Measurements from ENCODE around the gene CAPN12.

CAPN12 gene

DNA sequence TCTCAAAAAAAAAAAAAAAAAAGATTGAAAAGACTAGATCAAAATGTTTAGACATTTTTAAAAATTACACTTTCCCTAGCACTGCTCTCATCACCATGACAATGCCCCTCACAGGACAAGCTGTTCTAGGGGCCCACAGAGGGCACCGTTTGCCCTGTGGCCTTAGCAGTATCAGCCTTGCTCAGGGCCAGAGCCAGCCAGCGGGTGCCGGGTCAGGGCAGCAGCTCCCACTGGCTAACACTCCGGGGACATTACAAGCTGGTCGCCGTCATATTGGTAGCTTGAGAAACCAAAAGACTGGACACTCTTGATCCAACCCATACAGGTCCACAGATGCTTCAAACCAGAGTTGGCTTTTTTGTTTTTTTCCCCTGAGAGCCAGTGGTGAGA is 18.0 kb downstream of the CAPN12 start:
- no peak overlapping the region for H3K4me3 ChIP-seq (ENCODE audit: low read depth, low read length)
- no peak for DNase-seq (ENCODE audit: low read depth)
- TF ChIP-seq, protein P1, sequence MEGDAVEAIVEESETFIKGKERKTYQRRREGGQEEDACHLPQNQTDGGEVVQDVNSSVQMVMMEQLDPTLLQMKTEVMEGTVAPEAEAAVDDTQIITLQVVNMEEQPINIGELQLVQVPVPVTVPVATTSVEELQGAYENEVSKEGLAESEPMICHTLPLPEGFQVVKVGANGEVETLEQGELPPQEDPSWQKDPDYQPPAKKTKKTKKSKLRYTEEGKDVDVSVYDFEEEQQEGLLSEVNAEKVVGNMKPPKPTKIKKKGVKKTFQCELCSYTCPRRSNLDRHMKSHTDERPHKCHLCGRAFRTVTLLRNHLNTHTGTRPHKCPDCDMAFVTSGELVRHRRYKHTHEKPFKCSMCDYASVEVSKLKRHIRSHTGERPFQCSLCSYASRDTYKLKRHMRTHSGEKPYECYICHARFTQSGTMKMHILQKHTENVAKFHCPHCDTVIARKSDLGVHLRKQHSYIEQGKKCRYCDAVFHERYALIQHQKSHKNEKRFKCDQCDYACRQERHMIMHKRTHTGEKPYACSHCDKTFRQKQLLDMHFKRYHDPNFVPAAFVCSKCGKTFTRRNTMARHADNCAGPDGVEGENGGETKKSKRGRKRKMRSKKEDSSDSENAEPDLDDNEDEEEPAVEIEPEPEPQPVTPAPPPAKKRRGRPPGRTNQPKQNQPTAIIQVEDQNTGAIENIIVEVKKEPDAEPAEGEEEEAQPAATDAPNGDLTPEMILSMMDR (IDR thresholded peaks at IDR 0.05; ENCODE audit: control insufficient read depth, extremely low read depth, insufficient read depth): no peak

DNA sequence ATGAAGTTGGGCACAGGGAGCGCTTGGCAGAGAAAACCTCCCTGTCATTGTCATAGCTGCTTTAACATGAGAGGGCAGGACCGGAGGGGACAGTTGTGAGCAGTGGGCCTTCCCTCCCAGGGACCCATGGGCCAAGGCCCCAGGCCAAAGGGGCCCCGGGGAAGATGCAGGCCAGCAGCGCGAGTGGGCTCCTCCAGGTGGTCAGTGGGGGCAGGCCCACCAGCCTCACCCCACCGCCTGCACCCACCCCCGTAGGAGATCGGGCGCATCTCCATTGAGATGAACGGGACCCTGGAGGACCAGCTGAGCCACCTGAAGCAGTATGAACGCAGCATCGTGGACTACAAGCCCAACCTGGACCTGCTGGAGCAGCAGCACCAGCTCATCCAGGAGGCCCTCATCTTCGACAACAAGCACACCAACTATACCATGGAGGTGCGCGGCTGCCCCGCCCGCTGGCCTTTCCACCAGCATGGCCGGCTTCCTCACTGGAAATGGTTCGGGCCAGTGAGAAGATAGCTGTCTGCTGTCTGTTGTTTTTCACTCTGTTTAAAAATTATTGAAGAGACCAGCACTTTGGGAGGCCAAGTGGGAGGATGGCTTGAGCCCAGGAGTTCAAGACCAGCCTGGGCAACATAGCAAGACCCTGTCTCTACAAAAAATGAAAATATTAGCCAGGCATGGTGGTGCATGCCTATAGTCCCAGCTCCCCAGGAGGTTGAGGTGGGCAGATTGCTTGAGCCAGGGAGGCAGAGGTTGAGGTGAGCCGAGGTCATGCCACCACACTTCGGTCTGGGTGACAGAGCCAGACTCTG is 18.6 kb downstream of the CAPN12 start:
- no peak for DNase-seq (ENCODE audit: low read depth)
- TF ChIP-seq, protein P1 (IDR thresholded peaks at IDR 0.05; ENCODE audit: control insufficient read depth, extremely low read depth, insufficient read depth): no peak
- H3K4me3 ChIP-seq (ENCODE audit: low read depth, low read length): no peak overlapping the region

DNA sequence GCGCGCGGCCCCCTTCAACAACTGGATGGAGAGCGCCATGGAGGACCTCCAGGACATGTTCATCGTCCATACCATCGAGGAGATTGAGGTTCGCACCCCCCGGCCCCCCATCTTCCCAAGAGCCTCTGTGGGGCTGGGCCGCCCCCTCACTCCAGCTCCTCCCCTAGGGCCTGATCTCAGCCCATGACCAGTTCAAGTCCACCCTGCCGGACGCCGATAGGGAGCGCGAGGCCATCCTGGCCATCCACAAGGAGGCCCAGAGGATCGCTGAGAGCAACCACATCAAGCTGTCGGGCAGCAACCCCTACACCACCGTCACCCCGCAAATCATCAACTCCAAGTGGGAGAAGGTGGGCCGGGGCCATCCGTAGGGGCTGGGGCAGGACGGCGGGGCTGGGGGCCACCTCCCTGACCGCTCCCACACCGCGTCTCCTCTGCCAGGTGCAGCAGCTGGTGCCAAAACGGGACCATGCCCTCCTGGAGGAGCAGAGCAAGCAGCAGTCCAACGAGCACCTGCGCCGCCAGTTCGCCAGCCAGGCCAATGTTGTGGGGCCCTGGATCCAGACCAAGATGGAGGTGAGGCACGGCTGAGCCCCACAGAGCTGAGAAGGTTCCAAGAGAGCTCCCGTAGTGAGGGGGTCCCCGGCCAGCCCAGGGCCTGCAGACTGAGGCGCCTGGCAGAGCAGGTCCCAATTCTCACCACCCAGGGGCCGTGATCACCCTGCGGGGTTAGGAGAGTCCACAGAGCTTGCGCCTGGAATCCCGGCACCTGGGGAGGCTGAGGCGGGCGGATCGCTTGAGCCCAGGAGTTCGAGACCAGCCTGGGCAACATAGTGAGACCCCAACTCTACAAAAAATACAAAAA is 20.1 kb downstream of the CAPN12 start:
- TF ChIP-seq, protein P1 (IDR thresholded peaks at IDR 0.05; ENCODE audit: control insufficient read depth, extremely low read depth, insufficient read depth): no peak
- H3K4me3 ChIP-seq (ENCODE audit: low read depth, low read length): no peak overlapping the region
- no peak for DNase-seq (ENCODE audit: low read depth)

DNA sequence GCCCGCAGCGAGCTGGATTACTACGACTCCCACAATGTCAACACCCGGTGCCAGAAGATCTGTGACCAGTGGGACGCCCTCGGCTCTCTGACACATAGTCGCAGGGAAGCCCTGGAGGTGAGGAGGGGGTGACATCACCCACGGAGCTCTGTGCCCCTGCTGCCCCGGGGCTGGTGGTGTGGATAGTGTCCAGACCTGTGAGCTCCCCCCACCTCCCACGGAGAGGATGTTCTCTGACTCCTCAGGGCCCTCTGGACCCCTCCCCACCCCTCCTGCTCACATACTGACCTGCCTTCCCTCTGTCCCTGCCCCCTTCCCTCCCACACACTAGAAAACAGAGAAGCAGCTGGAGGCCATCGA is 20.7 kb downstream of the CAPN12 start:
- no peak for DNase-seq (ENCODE audit: low read depth)
- TF ChIP-seq, protein P1 (IDR thresholded peaks at IDR 0.05; ENCODE audit: control insufficient read depth, extremely low read depth, insufficient read depth): no peak
- no peak overlapping the region for H3K4me3 ChIP-seq (ENCODE audit: low read depth, low read length)

- no peak overlapping the region for H3K4me3 ChIP-seq (ENCODE audit: low read depth, low read length)
- TF ChIP-seq, protein P1 (IDR thresholded peaks at IDR 0.05; ENCODE audit: control insufficient read depth, extremely low read depth, insufficient read depth): no peak
- DNase-seq (ENCODE audit: low read depth): no peak
Measured at GRCh38 chr19:38722947-38723605, 21.2 kb downstream of the CAPN12 start.

DNA sequence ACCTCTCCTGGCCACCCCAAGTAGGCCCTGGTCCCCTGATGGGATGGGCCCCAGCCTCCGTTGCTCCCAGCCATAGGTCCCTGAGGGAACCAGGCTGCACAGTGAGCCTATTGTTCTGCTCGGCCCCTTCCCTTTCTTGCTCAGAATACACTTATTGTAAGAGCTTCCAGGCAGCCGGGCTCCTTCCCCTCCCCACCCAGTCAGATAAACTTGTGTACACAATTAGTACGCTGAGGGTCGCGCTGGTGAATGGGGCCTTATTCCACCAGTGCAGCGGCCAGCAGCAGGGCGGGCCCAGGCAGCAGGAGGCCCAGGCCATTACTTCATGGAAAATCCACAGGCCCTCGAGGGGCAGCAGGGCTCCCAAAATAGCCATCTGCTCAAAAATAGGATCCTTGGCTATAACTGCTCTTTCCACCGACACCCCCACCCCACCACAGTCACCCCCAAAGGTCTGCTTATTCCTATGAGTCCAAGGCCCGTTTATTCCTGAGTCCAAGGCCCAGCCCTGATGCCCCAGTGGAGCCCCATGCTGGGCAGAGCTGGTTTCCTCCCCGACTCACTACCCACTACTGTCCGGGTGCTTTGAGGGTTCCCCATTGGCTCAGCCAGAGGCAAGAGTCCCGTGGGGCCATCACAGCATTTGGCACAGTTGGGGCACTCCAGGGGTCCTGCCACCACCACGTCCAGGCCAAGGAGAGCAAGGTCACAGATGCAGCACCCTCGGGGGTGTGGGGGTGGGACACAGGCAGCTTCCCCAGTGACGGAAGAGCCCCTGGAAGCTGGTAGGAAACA is 22.1 kb downstream of the CAPN12 start:
- TF ChIP-seq, protein P1 (IDR thresholded peaks at IDR 0.05; ENCODE audit: control insufficient read depth, extremely low read depth, insufficient read depth): no peak
- no peak for DNase-seq (ENCODE audit: low read depth)
- H3K4me3 ChIP-seq (ENCODE audit: low read depth, low read length): no peak overlapping the region
